Spleen (tissue), 11 donors: Measurements from ENCODE around the gene LPO. TPM values are rescaled to one million over a fixed set of nuclear protein-coding genes. Genes with fewer than 3 reads are reported as not detected.

Source experiments
- DNase-seq: peaks from one replicate; pipeline ENCODE4 v3.0.0-alpha.2; 2020
- H3K27ac ChIP-seq, 8 donors: fragments of 200-600 bp; sonication (generic) in 7 of 8; 1 replicate in 4 of 8; 2 replicates in 4 of 8; pipeline versions ENCODE4 v1.5.0 to v1.8.0; 2016 to 2021; ENCODE audit warnings: inconsistent platforms in 4 of 8, mild to moderate bottlenecking in 4 of 8, moderate library complexity in 1 of 8
- H3K27me3 ChIP-seq, 7 donors: fragments of 200-600 bp; sonication (generic) in 6 of 7; replicated peaks in 1 of 7; 1 replicate in 4 of 7; 2 replicates in 3 of 7; pipeline versions ENCODE4 v1.5.0 to v1.8.0; 2016 to 2021; ENCODE audit warnings: inconsistent platforms in 3 of 7, mild to moderate bottlenecking in 1 of 7
- H3K36me3 ChIP-seq, 6 donors: fragments of 200-600 bp; sonication (generic) in 5 of 6; 1 replicate in 4 of 6; 2 replicates in 2 of 6; pipeline versions ENCODE4 v1.5.0 to v1.8.0; 2016 to 2021; ENCODE audit warnings: inconsistent platforms in 2 of 6
- H3K4me1 ChIP-seq, 6 donors: fragments of 200-600 bp; sonication (generic) in 5 of 6; 1 replicate in 3 of 6; 2 replicates in 3 of 6; pipeline versions ENCODE4 v1.5.0 to v1.8.0; 2016 to 2021; ENCODE audit warnings: inconsistent platforms in 3 of 6
- H3K4me3 ChIP-seq, 8 donors: fragments of 200-600 bp; sonication (generic) in 7 of 8; 1 replicate in 4 of 8; 2 replicates in 4 of 8; pipeline versions ENCODE4 v1.5.0 to v1.8.0; 2016 to 2021; ENCODE audit warnings: inconsistent platforms in 4 of 8, mild to moderate bottlenecking in 4 of 8, moderate library complexity in 2 of 8
- H3K9me3 ChIP-seq, 8 donors: fragments of 200-600 bp; sonication (generic) in 7 of 8; 1 replicate in 4 of 8; 2 replicates in 4 of 8; pipeline versions ENCODE4 v1.5.0 to v1.8.0; 2016 to 2021; ENCODE audit warnings: inconsistent platforms in 4 of 8
- CTCF ChIP-seq, 11 experiments: fragments of 200-600 bp in 7 of 11; fragments of 450-650 bp in 4 of 11; sonication (generic) in 4 of 11; IDR thresholded peaks in 8 of 11; conservative IDR thresholded peaks in 3 of 11; 1 replicate in 7 of 11; 2 replicates in 4 of 11; pipeline versions ENCODE4 v1.4.0 to v1.8.0; 2016 to 2021; ENCODE audit warnings: antibody characterized with exemption in 11 of 11, inconsistent platforms in 4 of 11, mild to moderate bottlenecking in 1 of 11
- POLR2A ChIP-seq, 3 donors: fragments of 450-650 bp; IDR thresholded peaks; one replicate each; pipeline ENCODE4 v1.5.1; 2017; ENCODE audit warnings: antibody characterized with exemption in 3 of 3, mild to moderate bottlenecking in 1 of 3
- POLR2AphosphoS5 ChIP-seq, 3 donors: sonication (generic); formaldehyde crosslinking; IDR thresholded peaks; one replicate each; pipeline ENCODE4 v1.5.1; 2017; ENCODE audit warnings: antibody characterized with exemption in 3 of 3
- WGBS, 5 donors: extraction: QIAGEN DNeasy Blood & Tissue Kit in 3 of 5; methylation state at CpG; one replicate each; pipeline versions ENCODE4 v1.1.5 to v1.1.7; 2013 to 2018; 5-methylcytosine and 5-hydroxymethylcytosine counted together
- intact Hi-C: fragments of 100-400 bp; cut with DNase I; formaldehyde crosslinking; loops from one replicate; pipeline ENCODE4 v1.15.0; 2023; ENCODE audit warnings: low total_unique reads
- polyA plus RNA-seq, 3 donors: library from polyadenylated mRNA; stranded (reverse); fragments of 200-250 nt; gene quantifications; one replicate each; pipeline ENCODE4 v1.2.1, GENCODE V29; 2013
- total RNA-seq, 7 donors: library from RNA; depleted of rRNA in 3 of 7; stranded (reverse); fragments of >200 nt in 3 of 7; fragmentation: NEBNext Ultra II Directional in 4 of 7; extraction: Animal tissue kit (Norgen Biotek cat#: 25700) in 4 of 7; gene quantifications; one replicate each; pipeline versions ENCODE4 v1.1.0 to v1.2.1, GENCODE V29; 2016 to 2021
- donor health status: healthy with polysubstance abuse.
- donor health status: DM: no; HTN: no; CAD: no; lungs with moderate emphysema.
- donor health status: DM: no; HTN: no; CAD: no.
- donor health status: Bipolar disorder and iron deficiency.
- donor health status: healthy.
- donor health status: DM: no; HTN: no; CAD: no.
- donor health status: DM: yes; HTN: yes; CAD: no.

LPO gene
- total and polyA plus RNA-seq, 10 donors, result 0.02 to 0.10 (median 0.06) TPM; not detected in 7

- 48 to 74% (median 68%) methylated on average over 5 to 6 of the region's 6 CpGs for WGBS, 5 donors
- peaks cover 0 to 22% (median 8%) of the 10 kb centered on the region in 7 donors for H3K27me3 ChIP-seq
- no peak overlapping the region for H3K4me3 ChIP-seq
- no peak for TF ChIP-seq POLR2AphosphoS5 (IDR thresholded peaks at IDR 0.05)
- TF ChIP-seq POLR2A (IDR thresholded peaks at IDR 0.05), result no peak
- TF ChIP-seq CTCF (IDR thresholded peaks at IDR 0.05 in 8 of 11, conservative IDR thresholded peaks at IDR 0.05 in 3 of 11), result no peak
- H3K27ac ChIP-seq, result no peak overlapping the region
- no peaks in the 10 kb centered on the region for H3K9me3 ChIP-seq
- peaks cover 0 to 10% (median 0%) of the 10 kb centered on the region in 6 donors for H3K4me1 ChIP-seq
- intact Hi-C loops, result no loop called here
- no peaks in the 10 kb centered on the region for H3K36me3 ChIP-seq
- peak; percentile 22 for DNase-seq
These were observed 30.6 kb downstream of the LPO start for GRCh38 chr17:58268774-58269556.

GRCh38 chr17:58269557-58270291 lies 31.3 kb downstream of the LPO start:
- no peak overlapping the region for H3K4me3 ChIP-seq
- peaks cover 0 to 10% (median 0%) of the 10 kb centered on the region in 6 donors for H3K4me1 ChIP-seq
- no peak overlapping the region for H3K27ac ChIP-seq
- 56 to 80% (median 71%) methylated on average over 8 to 9 of the region's 9 CpGs for WGBS, 5 donors
- H3K36me3 ChIP-seq, result no peaks in the 10 kb centered on the region
- no peak for TF ChIP-seq POLR2A (IDR thresholded peaks at IDR 0.05)
- TF ChIP-seq CTCF (IDR thresholded peaks at IDR 0.05 in 8 of 11, conservative IDR thresholded peaks at IDR 0.05 in 3 of 11), result no peak
- no peak for TF ChIP-seq POLR2AphosphoS5 (IDR thresholded peaks at IDR 0.05)
- peaks cover 0 to 17% (median 2%) of the 10 kb centered on the region in 7 donors for H3K27me3 ChIP-seq
- H3K9me3 ChIP-seq, result no peaks in the 10 kb centered on the region
- intact Hi-C loops, result no loop called here
- peak; percentile 15 for DNase-seq

GRCh38 chr17:58270476-58271215 lies 32.3 kb downstream of the LPO start:
- peaks cover 0 to 8% (median 0%) of the 10 kb centered on the region in 7 donors for H3K27me3 ChIP-seq
- 64 to 84% (median 71%) methylated on average over 12 to 15 of the region's 15 CpGs for WGBS, 5 donors
- DNase-seq, result peak; percentile 33
- peaks cover 0 to 10% (median 0%) of the 10 kb centered on the region in 6 donors for H3K4me1 ChIP-seq
- TF ChIP-seq POLR2A (IDR thresholded peaks at IDR 0.05), result no peak
- H3K36me3 ChIP-seq, result no peaks in the 10 kb centered on the region
- H3K9me3 ChIP-seq, result no peaks in the 10 kb centered on the region
- no peak overlapping the region for H3K4me3 ChIP-seq
- intact Hi-C loops, result no loop called here
- H3K27ac ChIP-seq, result no peak overlapping the region

GRCh38 chr17:58271216-58271931 lies 33.0 kb downstream of the LPO start:
- peak; percentile 44 for DNase-seq
- Histone ChIP-seq H3K36me3 (no peaks in the 10 kb centered on the region), H3K4me3 (no peak overlapping the region), H3K9me3 (no peaks in the 10 kb centered on the region), H3K4me1 (peaks cover 0 to 10% (median 0%) of the 10 kb centered on the region in 6 donors), H3K27ac (no peak overlapping the region), H3K27me3 (peaks cover 0 to 6% (median 0%) of the 10 kb centered on the region in 7 donors)
- WGBS, 5 donors, result 72 to 90% (median 73%) methylated on average over 14 to 21 of the region's 21 CpGs
- intact Hi-C loops, result no loop called here
- TF ChIP-seq POLR2A (IDR thresholded peaks at IDR 0.05) (no peak), CTCF (IDR thresholded peaks at IDR 0.05 in 8 of 11, conservative IDR thresholded peaks at IDR 0.05 in 3 of 11) (no peak), POLR2AphosphoS5 (IDR thresholded peaks at IDR 0.05) (no peak)
